ENCODE data around the gene DGKH.

DNA sequence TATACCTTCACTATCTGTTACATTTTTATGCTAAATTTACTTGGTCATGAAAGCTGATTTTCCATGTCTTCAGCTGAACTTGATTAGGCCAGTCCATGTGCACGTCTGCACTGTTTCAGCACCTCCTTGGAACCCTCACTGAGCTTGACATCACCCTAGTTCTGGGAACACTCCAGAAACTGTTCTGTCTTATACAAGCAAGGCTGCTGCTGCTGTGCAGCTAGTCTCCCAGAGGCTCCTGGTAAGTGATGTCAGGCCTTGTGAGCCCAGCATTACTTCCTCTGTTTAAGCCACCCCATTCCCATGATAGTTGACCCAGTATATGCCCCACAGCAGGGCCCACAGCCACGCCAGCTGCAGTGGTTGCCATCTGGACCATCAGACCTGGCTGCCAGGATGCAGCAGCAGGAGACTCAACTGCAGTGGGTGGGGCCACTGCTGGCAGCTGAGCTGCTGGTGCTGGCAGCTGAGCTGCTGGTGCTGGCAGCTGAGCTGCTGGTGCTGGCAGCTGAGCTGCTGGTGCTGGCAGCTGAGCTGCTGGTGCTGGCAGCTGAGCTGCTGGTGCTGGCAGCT is 133.0 kb downstream of the DGKH start:
- TF ChIP-seq, protein P1, sequence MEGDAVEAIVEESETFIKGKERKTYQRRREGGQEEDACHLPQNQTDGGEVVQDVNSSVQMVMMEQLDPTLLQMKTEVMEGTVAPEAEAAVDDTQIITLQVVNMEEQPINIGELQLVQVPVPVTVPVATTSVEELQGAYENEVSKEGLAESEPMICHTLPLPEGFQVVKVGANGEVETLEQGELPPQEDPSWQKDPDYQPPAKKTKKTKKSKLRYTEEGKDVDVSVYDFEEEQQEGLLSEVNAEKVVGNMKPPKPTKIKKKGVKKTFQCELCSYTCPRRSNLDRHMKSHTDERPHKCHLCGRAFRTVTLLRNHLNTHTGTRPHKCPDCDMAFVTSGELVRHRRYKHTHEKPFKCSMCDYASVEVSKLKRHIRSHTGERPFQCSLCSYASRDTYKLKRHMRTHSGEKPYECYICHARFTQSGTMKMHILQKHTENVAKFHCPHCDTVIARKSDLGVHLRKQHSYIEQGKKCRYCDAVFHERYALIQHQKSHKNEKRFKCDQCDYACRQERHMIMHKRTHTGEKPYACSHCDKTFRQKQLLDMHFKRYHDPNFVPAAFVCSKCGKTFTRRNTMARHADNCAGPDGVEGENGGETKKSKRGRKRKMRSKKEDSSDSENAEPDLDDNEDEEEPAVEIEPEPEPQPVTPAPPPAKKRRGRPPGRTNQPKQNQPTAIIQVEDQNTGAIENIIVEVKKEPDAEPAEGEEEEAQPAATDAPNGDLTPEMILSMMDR (IDR thresholded peaks at IDR 0.05; ENCODE audit: low read depth, low read length), result no peak
- no peak for TF ChIP-seq EZH2phosphoT487 (IDR thresholded peaks at IDR 0.05; ENCODE audit: low read depth)
